HCT116 (cell line): ENCODE measurements around the gene KSR2. TPM values are rescaled to one million over a fixed set of nuclear protein-coding genes. Genes with fewer than 3 reads are reported as not detected.

Experiments
- ATAC-seq: fragments of 200-7000 bp; cut with Tn5 transposase; 2 replicates; pipeline ENCODE4 v1.9.1; 2020; ENCODE audit warnings: mild to moderate bottlenecking, moderate library complexity
- BruUV-seq: library from RNA; stranded (reverse); fragments of 400-500 nt; replicated peaks from 2 replicates; lab custom pipeline; 2021; lab: Mats Ljungman, UMichigan
- CTCF ChIA-PET: fragments of 300-600 bp; sonication (Branson Sonifier 250); formaldehyde crosslinking; loops from one replicate; lab custom pipeline; 2021; ENCODE audit warnings: antibody characterized with exemption; lab: Charles Lee
- POLR2A ChIA-PET: fragments of 300-600, 350-600 bp; sonication (Branson Sonifier 250); formaldehyde crosslinking; loops from one replicate; lab custom pipeline; 2021; ENCODE audit warnings: antibody characterized with exemption; lab: Charles Lee
- RAD21 ChIA-PET, 2 experiments: fragments of 300-600 bp; sonication (Branson Sonifier 250); formaldehyde crosslinking; loops; one replicate each; lab custom pipeline; 2023; ENCODE audit warnings: low total read pairs in 2 of 2; ENCODE audit not compliant: uncharacterized antibody in 2 of 2, unreplicated experiment in 2 of 2, low non-redundant PET in 1 of 2; lab: Charles Lee
- DNase-seq: peaks from one replicate; pipeline ENCODE4 v3.0.0-alpha.2; 2010; ENCODE audit warnings: low read depth, low spot score
- H2AFZ ChIP-seq: fragments of 200-600 bp; shearing (Covaris generic), sonication (generic); 2 replicates; pipeline ENCODE4 v1.6.1; 2017; ENCODE audit warnings: low read depth, mixed run types, mixed read lengths, antibody characterized with exemption, low read length; ENCODE audit not compliant: poor library complexity, severe bottlenecking
- H3K27ac ChIP-seq: 2 replicates; pipeline ENCODE4 v1.5.1; 2012; ENCODE audit warnings: low read depth, low read length
- H3K27me3 ChIP-seq: fragments of 200-600 bp; sonication (generic); 2 replicates; pipeline ENCODE4 v1.6.1; 2016; ENCODE audit warnings: mixed run types, low read length, mixed read lengths; ENCODE audit not compliant: insufficient read depth
- H3K36me3 ChIP-seq, 2 experiments: fragments of 200-500 bp in 1 of 2; fragments of 200-600 bp in 1 of 2; sonication (Bioruptor generic) in 1 of 2; sonication (generic) in 1 of 2; 2 replicates each; pipeline versions ENCODE4 v1.5.1 to v1.6.1; 2014 to 2016; ENCODE audit warnings: low read length in 2 of 2, inconsistent platforms in 1 of 2, mixed read lengths in 1 of 2, mixed run types in 1 of 2; ENCODE audit not compliant: insufficient read depth in 2 of 2, control insufficient read depth in 1 of 2
- H3K4me1 ChIP-seq, 2 experiments: fragments of 200-600 bp in 1 of 2; sonication (generic) in 1 of 2; 2 replicates each; pipeline versions ENCODE4 v1.5.1 to v1.6.1; 2012 to 2017; ENCODE audit warnings: low read length in 2 of 2, inconsistent platforms in 1 of 2, mild to moderate bottlenecking in 1 of 2, mixed read lengths in 1 of 2, mixed run types in 1 of 2, moderate library complexity in 1 of 2; ENCODE audit not compliant: insufficient read depth in 2 of 2, control insufficient read depth in 1 of 2
- H3K4me2 ChIP-seq: fragments of 200-600 bp; sonication (generic); 2 replicates; pipeline ENCODE4 v1.6.1; 2017; ENCODE audit warnings: mixed run types, low read length, mixed read lengths
- H3K4me3 ChIP-seq, 2 experiments: fragments of 200-600 bp in 1 of 2; sonication (generic) in 1 of 2; replicated peaks in 1 of 2; 2 replicates each; pipeline ENCODE4 v1.5.1; 2011 to 2016; ENCODE audit warnings: low read length in 2 of 2, control low read depth in 1 of 2, low read depth in 1 of 2, mild to moderate bottlenecking in 1 of 2, mixed read lengths in 1 of 2, mixed run types in 1 of 2
- H3K79me2 ChIP-seq: fragments of 200-600 bp; sonication (generic); 2 replicates; pipeline ENCODE4 v1.6.1; 2017; ENCODE audit warnings: mild to moderate bottlenecking, mixed run types, low read length, moderate library complexity, mixed read lengths; ENCODE audit not compliant: insufficient read depth
- H3K9ac ChIP-seq: fragments of 200-600 bp; sonication (generic); 2 replicates; pipeline ENCODE4 v1.6.1; 2016; ENCODE audit warnings: low read length, mixed read lengths
- H3K9me2 ChIP-seq: fragments of 200-600 bp; sonication (generic), shearing (Covaris generic); 2 replicates; pipeline ENCODE4 v1.6.1; 2017; ENCODE audit warnings: mixed run types, mild to moderate bottlenecking, moderate library complexity; ENCODE audit not compliant: insufficient read depth
- H3K9me3 ChIP-seq, 2 experiments: fragments of 200-500 bp in 1 of 2; fragments of 200-600 bp in 1 of 2; sonication (Bioruptor generic) in 1 of 2; sonication (generic) in 1 of 2; 2 replicates each; pipeline ENCODE4 v1.6.1; 2014 to 2017; ENCODE audit warnings: low read length in 2 of 2, mixed read lengths in 2 of 2, inconsistent platforms in 1 of 2, low read depth in 1 of 2, mild to moderate bottlenecking in 1 of 2, mixed run types in 1 of 2, moderate library complexity in 1 of 2; ENCODE audit not compliant: control insufficient read depth in 1 of 2, insufficient read depth in 1 of 2
- H4K20me1 ChIP-seq: fragments of 200-600 bp; sonication (generic), shearing (Covaris generic); 2 replicates; pipeline ENCODE4 v1.6.1; 2017; ENCODE audit warnings: mixed run types, mild to moderate bottlenecking, moderate library complexity; ENCODE audit not compliant: insufficient read depth
- ATF3 ChIP-seq: IDR thresholded peaks from 2 replicates; pipeline ENCODE4 v1.6.1; 2012
- CBX3 ChIP-seq: IDR thresholded peaks from 2 replicates; pipeline ENCODE4 v1.6.1; 2012; ENCODE audit warnings: low read depth
- CEBPB ChIP-seq: IDR thresholded peaks from 2 replicates; pipeline ENCODE4 v1.6.1; 2012; ENCODE audit warnings: low read depth
- ELF1 ChIP-seq: IDR thresholded peaks from 2 replicates; pipeline ENCODE4 v1.6.1; 2012; ENCODE audit warnings: low read depth, borderline replicate concordance
- EZH2 ChIP-seq: fragments of 200-600 bp; sonication (generic); IDR thresholded peaks from 2 replicates; pipeline ENCODE4 v1.6.1; 2017; ENCODE audit warnings: antibody characterized with exemption, mixed run types
- FOSL1 ChIP-seq: IDR thresholded peaks from 2 replicates; pipeline ENCODE4 v1.6.1; 2012; ENCODE audit warnings: low read depth
- POLR2A ChIP-seq: IDR thresholded peaks from 2 replicates; pipeline ENCODE4 v1.7.0; 2011; ENCODE audit warnings: borderline replicate concordance; ENCODE audit not compliant: insufficient read depth, insufficient read length; ENCODE audit errors: extremely low read depth
- POLR2AphosphoS5 ChIP-seq: IDR thresholded peaks from 2 replicates; pipeline ENCODE4 v1.6.1; 2011; ENCODE audit warnings: mild to moderate bottlenecking, low read depth, low read length, moderate library complexity
- RAD21 ChIP-seq: IDR thresholded peaks from 2 replicates; pipeline ENCODE4 v1.6.1; 2012; ENCODE audit warnings: low read depth, mild to moderate bottlenecking
- SIN3A ChIP-seq: IDR thresholded peaks from 2 replicates; pipeline ENCODE4 v1.6.1; 2012; ENCODE audit warnings: low read depth
- SRF ChIP-seq: IDR thresholded peaks from 2 replicates; pipeline ENCODE4 v1.6.1; 2012; ENCODE audit warnings: low read depth
- YY1 ChIP-seq: IDR thresholded peaks from 2 replicates; pipeline ENCODE4 v1.6.1; 2011; ENCODE audit warnings: low read length, low read depth, moderate library complexity, mild to moderate bottlenecking; ENCODE audit not compliant: insufficient replicate concordance; ENCODE audit errors: extremely low read depth
- ZBTB33 ChIP-seq: IDR thresholded peaks from 2 replicates; pipeline ENCODE4 v1.6.1; 2011; ENCODE audit warnings: mild to moderate bottlenecking, low read length, moderate library complexity; ENCODE audit not compliant: insufficient replicate concordance; ENCODE audit errors: extremely low read depth
- ZFX ChIP-seq: fragments of 450-650 bp; IDR thresholded peaks from 2 replicates; pipeline ENCODE4 v1.6.1; 2017
- ZNF274 ChIP-seq: fragments of 200-500 bp; sonication (Bioruptor generic); IDR thresholded peaks from 2 replicates; pipeline ENCODE4 v1.6.1; 2014; ENCODE audit warnings: mild to moderate bottlenecking, low read depth, low read length, inconsistent platforms
- intact Hi-C: fragments of 100-400 bp; cut with micrococcal nuclease; formaldehyde crosslinking; loops from 2 replicates; pipeline ENCODE4 v1.10.0; 2022
- total RNA-seq: library from RNA; stranded (reverse); gene quantifications from one replicate; pipeline ENCODE4 v1.2.1, GENCODE V29; 2021; ENCODE audit not compliant: unreplicated experiment

The KSR2 gene
- total RNA-seq, 1 experiment from 2014 or later = 10.1 TPM

GRCh38 chr12:117421068-117421752 is 547.6 kb downstream of the KSR2 start:
- TF ChIP-seq SRF (no peak), FOSL1 (no peak), POLR2AphosphoS5 (no peak), CEBPB (no peak), ELF1 (no peak), ZFX (no peak), CBX3 (no peak), POLR2A (no peak), ZNF274 (no peak), ZBTB33 (no peak), RAD21 (no peak), EZH2 (no peak), YY1 (no peak), SIN3A (no peak), ATF3 (no peak)
- Histone ChIP-seq H3K9ac (no peak overlapping the region), H3K27me3 (peaks cover 28% of the 10 kb centered on the region; the same call in 1 of the 2 replicates), H3K27ac (no peak overlapping the region), H3K9me3 (no peaks in the 10 kb centered on the region), H4K20me1 (no peaks in the 10 kb centered on the region), H3K4me1 (no peaks in the 10 kb centered on the region), H3K36me3 (no peaks in the 10 kb centered on the region), H3K4me2 (no peak overlapping the region), H3K4me3 (no peak overlapping the region), H2AFZ (no peak overlapping the region), H3K9me2 (no peaks in the 10 kb centered on the region), H3K79me2 (no peaks in the 10 kb centered on the region)
- BruUV-seq = no TSS peak
- RAD21 ChIA-PET = no interaction called here
- intact Hi-C loops = no loop called here
- DNase-seq (no peak), ATAC-seq (no peak)
- POLR2A ChIA-PET = no interaction called here
- CTCF ChIA-PET = interaction anchor here (0.7 to 1.1 kb wide), 2 partner anchors 185 to 1191 kb away, joined by 3 read pairs; no protein-coding TSS in a partner anchor
